Neural cell (in vitro differentiated cells): ENCODE measurements around the gene RASIP1. TPM values are rescaled to one million over a fixed set of nuclear protein-coding genes. Genes with fewer than 3 reads are reported as not detected.
"Not testable (repeated sequence)": the region's sequence is repeated elsewhere in the genome, so short reads cannot be mapped to it uniquely, and the experiment has no call there.

Experiments
- H2AFZ ChIP-seq: fragments of 200-600, 300-800 bp; sonication (generic), shearing (Covaris generic); 2 replicates; pipeline ENCODE4 v1.6.0; 2014; ENCODE audit warnings: low read depth, mild to moderate bottlenecking, antibody characterized with exemption, low read length, moderate library complexity
- H3F3A ChIP-seq: fragments of 200-600 bp; shearing (Covaris generic); 2 replicates; pipeline ENCODE4 v1.6.1; 2016; ENCODE audit warnings: mild to moderate bottlenecking, moderate library complexity, mixed read lengths, antibody characterized with exemption, low read length; ENCODE audit not compliant: insufficient read depth, poor library complexity, severe bottlenecking
- H3K27ac ChIP-seq: fragments of 200-600, 300-800 bp; sonication (generic), shearing (Covaris generic); 2 replicates; pipeline ENCODE4 v1.5.1; 2014; ENCODE audit warnings: mild to moderate bottlenecking, low read length, moderate library complexity
- H3K27me3 ChIP-seq: fragments of 300-800, 200-600 bp; sonication (generic), shearing (Covaris generic); 2 replicates; pipeline ENCODE4 v1.6.0; 2014; ENCODE audit warnings: mild to moderate bottlenecking, low read depth, low read length, moderate library complexity; ENCODE audit not compliant: insufficient read depth
- H3K36me3 ChIP-seq: fragments of 300-800, 200-600 bp; sonication (generic), shearing (Covaris generic); 2 replicates; pipeline ENCODE4 v1.5.1; 2014; ENCODE audit warnings: mild to moderate bottlenecking, antibody characterized with exemption, low read length, moderate library complexity; ENCODE audit not compliant: insufficient read depth
- H3K4me2 ChIP-seq: fragments of 300-800, 200-600 bp; sonication (generic), shearing (Covaris generic); 2 replicates; pipeline ENCODE4 v1.6.0; 2014; ENCODE audit warnings: mild to moderate bottlenecking, low read length
- H3K4me3 ChIP-seq: fragments of 300-800, 200-600 bp; sonication (generic), shearing (Covaris generic); 2 replicates; pipeline ENCODE4 v1.5.1; 2014; ENCODE audit warnings: mild to moderate bottlenecking, low read length, moderate library complexity
- H3K79me2 ChIP-seq: fragments of 200-600 bp; shearing (Covaris generic); replicated peaks from 2 replicates; pipeline ENCODE4 v1.6.0; 2014; ENCODE audit warnings: mild to moderate bottlenecking, low read length, moderate library complexity; ENCODE audit not compliant: insufficient read depth
- H3K9ac ChIP-seq: fragments of 300-800, 200-600 bp; sonication (generic), shearing (Covaris generic); 2 replicates; pipeline ENCODE4 v1.6.1; 2016; ENCODE audit warnings: mild to moderate bottlenecking, low read length, mixed read lengths
- H3K9me2 ChIP-seq: fragments of 200-600 bp; shearing (Covaris generic); 2 replicates; pipeline ENCODE4 v1.6.1; 2016; ENCODE audit warnings: mild to moderate bottlenecking, low read length, mixed read lengths; ENCODE audit not compliant: insufficient read depth
- H3K9me3 ChIP-seq: fragments of 200-600, 300-800 bp; sonication (generic), shearing (Covaris generic); 2 replicates; pipeline ENCODE4 v1.6.1; 2016; ENCODE audit warnings: mild to moderate bottlenecking, mixed run types, low read length, moderate library complexity, mixed read lengths
- H4K20me1 ChIP-seq: fragments of 200-600 bp; shearing (Covaris generic); 2 replicates; pipeline ENCODE4 v1.6.1; 2016; ENCODE audit warnings: mild to moderate bottlenecking, mixed run types; ENCODE audit not compliant: insufficient read depth
- EZH2 ChIP-seq: fragments of 200-600, 300-800 bp; shearing (Covaris generic), sonication (generic); IDR thresholded peaks from 2 replicates; pipeline ENCODE4 v1.6.1; 2014; ENCODE audit warnings: antibody characterized with exemption, low read length, borderline replicate concordance, mild to moderate bottlenecking; ENCODE audit not compliant: insufficient read depth, poor library complexity, severe bottlenecking
- MXI1 ChIP-seq: fragments of 450-650 bp; conservative IDR thresholded peaks from 2 replicates; pipeline ENCODE4 v1.6.1; 2014; ENCODE audit warnings: antibody characterized with exemption, mild to moderate bottlenecking; ENCODE audit not compliant: poor library complexity, severe bottlenecking
- POLR2AphosphoS5 ChIP-seq: IDR thresholded peaks from 2 replicates; pipeline ENCODE4 v1.6.1; 2012
- RAD21 ChIP-seq: fragments of 450-650 bp; conservative IDR thresholded peaks from 2 replicates; pipeline ENCODE4 v1.6.1; 2014; ENCODE audit warnings: antibody characterized with exemption, mild to moderate bottlenecking, moderate library complexity
- REST ChIP-seq: IDR thresholded peaks from 2 replicates; pipeline ENCODE4 v1.6.1; 2012; ENCODE audit warnings: borderline replicate concordance
- SMC3 ChIP-seq: fragments of 450-650 bp; conservative IDR thresholded peaks from 2 replicates; pipeline ENCODE4 v1.6.1; 2014; ENCODE audit warnings: antibody characterized with exemption, mild to moderate bottlenecking, moderate library complexity; ENCODE audit not compliant: poor library complexity
- TAF1 ChIP-seq: IDR thresholded peaks from 2 replicates; pipeline ENCODE4 v1.6.1; 2012; ENCODE audit warnings: low read depth
- polyA plus RNA-seq: library from polyadenylated mRNA; depleted of rRNA; stranded (reverse); fragments of >200 nt; gene quantifications from 2 replicates; pipeline ENCODE4 v1.2.3, GENCODE V29; 2014
- TF ChIP-seq, protein P1 (sequence below): fragments of 450-650 bp; IDR thresholded peaks from 2 replicates; pipeline ENCODE4 v1.5.1; 2014; ENCODE audit warnings: antibody characterized with exemption, mild to moderate bottlenecking, moderate library complexity; ENCODE audit not compliant: poor library complexity, severe bottlenecking

The RASIP1 gene
- polyA plus RNA-seq, 1 donor from 2014 or later: not detected

DNA sequence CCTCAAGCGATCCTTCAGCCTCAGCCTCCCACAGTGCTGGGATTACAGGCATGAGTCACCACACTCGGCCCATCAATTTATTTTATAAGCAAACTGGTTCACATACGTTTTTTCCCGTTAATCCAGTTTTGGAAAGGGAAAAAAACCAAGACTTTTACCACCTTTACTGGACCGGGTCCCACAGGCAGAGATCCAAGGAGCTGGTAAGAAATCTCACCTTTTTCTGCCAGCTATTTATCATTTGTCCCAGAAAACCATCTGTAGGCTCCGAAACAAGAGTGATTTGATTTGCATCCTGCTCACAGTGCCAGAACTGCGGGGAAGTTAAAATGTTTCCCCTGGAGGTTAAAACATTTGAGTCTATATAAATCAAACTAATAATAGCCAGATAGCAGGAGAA is 51.0 kb downstream of the RASIP1 start:
- no peaks in the 10 kb centered on the region for H3F3A ChIP-seq
- no peak overlapping the region for H3K9ac ChIP-seq
- TF ChIP-seq REST: no peak
- TF ChIP-seq, protein P1, sequence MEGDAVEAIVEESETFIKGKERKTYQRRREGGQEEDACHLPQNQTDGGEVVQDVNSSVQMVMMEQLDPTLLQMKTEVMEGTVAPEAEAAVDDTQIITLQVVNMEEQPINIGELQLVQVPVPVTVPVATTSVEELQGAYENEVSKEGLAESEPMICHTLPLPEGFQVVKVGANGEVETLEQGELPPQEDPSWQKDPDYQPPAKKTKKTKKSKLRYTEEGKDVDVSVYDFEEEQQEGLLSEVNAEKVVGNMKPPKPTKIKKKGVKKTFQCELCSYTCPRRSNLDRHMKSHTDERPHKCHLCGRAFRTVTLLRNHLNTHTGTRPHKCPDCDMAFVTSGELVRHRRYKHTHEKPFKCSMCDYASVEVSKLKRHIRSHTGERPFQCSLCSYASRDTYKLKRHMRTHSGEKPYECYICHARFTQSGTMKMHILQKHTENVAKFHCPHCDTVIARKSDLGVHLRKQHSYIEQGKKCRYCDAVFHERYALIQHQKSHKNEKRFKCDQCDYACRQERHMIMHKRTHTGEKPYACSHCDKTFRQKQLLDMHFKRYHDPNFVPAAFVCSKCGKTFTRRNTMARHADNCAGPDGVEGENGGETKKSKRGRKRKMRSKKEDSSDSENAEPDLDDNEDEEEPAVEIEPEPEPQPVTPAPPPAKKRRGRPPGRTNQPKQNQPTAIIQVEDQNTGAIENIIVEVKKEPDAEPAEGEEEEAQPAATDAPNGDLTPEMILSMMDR: no peak
- TF ChIP-seq EZH2: no peak
- TF ChIP-seq RAD21: no peak
- TF ChIP-seq TAF1: no peak
- no peak for TF ChIP-seq MXI1
- no peaks in the 10 kb centered on the region for H3K79me2 ChIP-seq
- H3K27me3 ChIP-seq: no peaks in the 10 kb centered on the region
- H3K36me3 ChIP-seq: no peaks in the 10 kb centered on the region
- no peak overlapping the region for H2AFZ ChIP-seq
- no peak overlapping the region for H3K27ac ChIP-seq
- no peak overlapping the region for H3K4me2 ChIP-seq
- H3K9me2 ChIP-seq: no peaks in the 10 kb centered on the region
- H4K20me1 ChIP-seq: no peaks in the 10 kb centered on the region
- no peaks in the 10 kb centered on the region for H3K9me3 ChIP-seq
- no peak overlapping the region for H3K4me3 ChIP-seq

- Histone ChIP-seq H3K27ac (no peak overlapping the region), H4K20me1 (no peaks in the 10 kb centered on the region), H3K36me3 (no peaks in the 10 kb centered on the region), H3K9me3 (no peaks in the 10 kb centered on the region), H2AFZ (no peak overlapping the region), H3K79me2 (no peaks in the 10 kb centered on the region), H3F3A (no peaks in the 10 kb centered on the region), H3K4me2 (no peak overlapping the region), H3K9me2 (no peaks in the 10 kb centered on the region), H3K9ac (no peak overlapping the region), H3K4me3 (no peak overlapping the region), H3K27me3 (no peaks in the 10 kb centered on the region)
- no peak for TF ChIP-seq SMC3
- TF ChIP-seq POLR2AphosphoS5: no peak
- no peak for TF ChIP-seq REST
- TF ChIP-seq TAF1: no peak
These were observed 52.6 kb downstream of the RASIP1 start for GRCh38 chr19:48687776-48688175.

DNA sequence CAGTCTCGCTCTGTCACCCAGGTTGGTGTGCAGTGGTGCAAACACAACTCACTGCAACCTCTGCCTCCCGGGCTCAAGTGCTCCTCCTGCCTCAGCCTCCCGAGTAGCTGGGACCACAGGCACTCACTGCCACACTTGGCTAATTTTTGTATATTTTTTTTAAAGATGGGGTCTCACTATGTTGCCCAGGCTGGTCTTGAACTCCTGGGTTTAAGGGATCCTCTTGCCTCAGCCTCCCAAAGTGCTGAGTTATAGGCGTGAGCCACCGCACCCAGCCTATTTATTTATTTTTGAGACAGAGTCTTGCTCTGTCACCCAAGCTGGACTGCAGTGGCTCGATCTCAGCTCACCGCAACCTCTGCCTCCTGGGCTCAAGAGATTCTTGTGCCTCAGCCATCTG is 53.8 kb downstream of the RASIP1 start:
- not testable (repeated sequence) for H3K9me2 ChIP-seq, H3K36me3 ChIP-seq, H3K27ac ChIP-seq, H3K9me3 ChIP-seq, H3K79me2 ChIP-seq, H4K20me1 ChIP-seq, H3K4me3 ChIP-seq, H3K9ac ChIP-seq, H3K4me2 ChIP-seq, H2AFZ ChIP-seq, H3F3A ChIP-seq, H3K27me3 ChIP-seq
